ENCODE measurements around the gene CHN2.

CHN2 gene

GRCh38 chr7:29479301-29480200 lies 285.0 kb downstream of the CHN2 start:
- DNase-seq = no peak

- DNase-seq = no peak
Measured at GRCh38 chr7:29480451-29480850, 285.9 kb downstream of the CHN2 start.

DNA sequence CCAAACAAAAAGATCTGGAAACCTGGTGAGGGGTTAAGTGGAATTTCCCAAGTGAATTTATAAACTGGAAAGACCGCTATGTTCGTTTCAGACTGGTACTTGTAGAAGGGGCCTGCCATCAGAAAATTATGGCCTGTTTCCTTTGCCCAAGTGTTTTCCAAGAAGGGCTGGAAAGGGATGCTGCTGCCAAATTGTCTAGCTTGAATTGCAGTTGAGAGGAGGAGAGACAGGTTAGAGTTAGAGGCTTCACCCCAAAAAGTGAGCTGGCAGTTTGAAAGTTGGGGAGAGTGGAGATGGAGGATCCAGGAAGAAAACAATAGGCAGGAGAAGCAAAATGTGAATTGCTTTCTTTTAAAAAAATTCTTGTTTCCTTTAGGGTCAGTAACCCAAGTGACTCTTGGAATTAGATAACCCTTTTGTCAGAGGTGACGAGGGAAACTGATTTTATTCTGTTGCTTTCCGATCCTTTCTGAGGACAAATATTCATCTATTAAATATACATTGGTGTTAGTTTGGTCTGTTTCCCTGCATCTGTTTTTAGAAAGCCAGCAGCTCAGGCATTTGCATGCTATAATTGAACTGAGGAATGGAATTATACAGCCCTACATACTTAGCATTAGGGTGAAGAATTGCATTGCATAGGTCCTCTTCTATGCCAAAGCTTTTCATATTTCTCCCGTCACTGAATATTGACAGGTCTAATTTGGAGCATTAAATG lies 286.5 kb downstream of the CHN2 start:
- DNase-seq = no peak

GRCh38 chr7:29482056-29482455 lies 287.5 kb downstream of the CHN2 start:
- DNase-seq = no peak

DNA sequence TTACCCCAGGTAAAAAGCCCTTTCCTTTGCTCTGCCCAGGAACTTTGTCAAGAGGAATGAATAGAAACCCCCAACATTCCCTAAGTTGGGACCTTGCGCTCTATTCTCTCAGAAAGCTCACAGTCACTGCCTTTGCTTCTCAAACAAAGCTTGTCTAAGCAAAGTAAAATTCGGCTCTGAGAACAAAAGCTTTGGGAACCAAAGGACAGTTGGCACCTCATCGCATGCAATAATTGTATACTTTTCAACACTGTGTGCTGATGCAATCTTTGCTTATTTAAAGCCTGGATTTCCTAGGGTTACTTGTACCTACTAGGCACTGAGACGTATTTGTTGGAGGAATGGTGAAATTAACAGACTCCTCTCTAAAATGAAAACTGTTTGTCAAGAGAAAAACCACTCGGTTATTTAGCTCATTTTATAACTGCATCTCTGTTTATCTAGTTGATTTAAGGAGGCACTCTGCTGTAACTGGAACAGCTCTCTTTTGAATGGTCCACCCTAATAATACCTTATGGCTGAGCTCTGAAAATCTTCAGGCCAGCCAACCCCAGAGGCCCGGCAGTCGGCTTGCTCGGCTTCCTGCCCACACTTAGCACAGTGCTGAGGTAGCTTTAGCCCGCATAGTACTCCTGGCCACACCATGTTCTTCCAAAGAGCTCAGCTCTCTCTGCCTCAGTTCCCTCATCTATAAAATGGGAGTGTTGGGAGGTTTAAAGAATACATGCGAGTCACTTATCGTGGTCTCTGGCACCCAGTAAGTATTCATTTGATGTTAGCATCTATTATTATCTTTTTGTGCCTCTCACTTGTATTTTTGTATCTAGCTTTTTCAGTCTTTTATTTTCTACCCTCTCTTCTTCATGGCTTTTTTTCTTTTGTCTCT lies 288.9 kb downstream of the CHN2 start:
- DNase-seq = no peak

DNA sequence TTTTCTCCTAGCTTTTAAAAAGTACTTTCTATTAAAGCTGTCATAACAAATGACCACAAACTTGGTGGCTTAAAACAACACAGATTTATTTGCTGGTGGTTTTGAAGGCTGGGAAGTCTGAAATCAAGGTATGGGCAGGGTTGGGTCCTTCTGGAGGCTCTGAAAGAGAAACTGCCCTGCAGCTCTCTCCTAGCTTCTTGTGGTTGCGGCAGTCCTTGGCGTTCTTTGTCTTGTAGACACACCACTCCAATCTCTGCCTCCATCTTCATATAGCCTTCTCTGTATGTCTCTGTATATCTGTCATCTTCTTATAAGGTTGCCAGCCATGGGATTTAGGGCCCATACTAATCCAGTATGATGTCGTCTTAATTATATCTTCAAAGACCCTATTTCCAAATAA lies 289.7 kb downstream of the CHN2 start:
- DNase-seq = no peak

- DNase-seq = peak; percentile 71
Measured at GRCh38 chr7:29485339-29486190, 291.0 kb downstream of the CHN2 start.

DNA sequence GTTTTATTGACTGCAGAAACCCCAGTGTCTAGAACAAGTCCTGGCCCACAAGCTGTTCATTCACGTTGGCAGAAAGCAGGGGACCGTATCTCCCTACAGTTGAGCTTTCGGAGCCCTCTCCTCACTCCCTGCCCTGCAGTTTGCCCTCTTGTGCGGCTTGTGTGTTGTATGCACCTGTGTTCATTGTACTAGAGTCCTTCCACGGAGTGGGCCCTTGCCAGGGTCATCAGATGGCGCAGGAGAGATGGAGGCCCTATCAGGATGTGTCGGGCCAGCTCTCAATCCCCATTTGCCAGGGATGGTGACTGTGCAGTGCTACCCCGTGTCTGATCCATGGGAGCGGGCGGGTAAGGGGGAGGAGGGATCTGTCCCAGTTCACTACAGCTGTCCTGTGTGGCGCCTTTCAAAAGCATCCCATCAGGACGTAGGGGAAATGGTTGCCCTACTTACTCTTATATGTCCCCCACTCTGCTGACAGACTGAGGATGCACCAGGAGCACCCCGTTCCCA lies 291.7 kb downstream of the CHN2 start:
- DNase-seq = no peak

DNA sequence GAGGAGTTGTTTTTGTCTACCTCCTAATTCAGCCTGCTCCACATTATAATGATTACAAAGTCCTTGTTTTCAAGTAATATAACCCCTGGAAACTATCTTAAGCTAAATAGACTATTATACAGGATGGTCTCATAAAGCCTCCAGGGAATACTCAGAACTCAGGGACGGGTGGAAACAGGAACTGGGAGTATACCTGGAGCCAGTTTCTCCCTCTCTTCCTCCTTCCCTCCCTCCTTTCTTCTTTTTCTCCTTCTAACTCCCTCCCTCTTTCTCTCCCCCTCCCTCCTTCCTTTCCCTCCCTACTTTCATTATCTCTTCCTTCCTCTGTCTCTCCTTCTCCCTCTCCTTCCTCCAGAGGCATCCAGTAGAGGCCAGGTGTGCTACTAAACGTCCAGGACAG lies 292.8 kb downstream of the CHN2 start:
- no peak for DNase-seq

DNA sequence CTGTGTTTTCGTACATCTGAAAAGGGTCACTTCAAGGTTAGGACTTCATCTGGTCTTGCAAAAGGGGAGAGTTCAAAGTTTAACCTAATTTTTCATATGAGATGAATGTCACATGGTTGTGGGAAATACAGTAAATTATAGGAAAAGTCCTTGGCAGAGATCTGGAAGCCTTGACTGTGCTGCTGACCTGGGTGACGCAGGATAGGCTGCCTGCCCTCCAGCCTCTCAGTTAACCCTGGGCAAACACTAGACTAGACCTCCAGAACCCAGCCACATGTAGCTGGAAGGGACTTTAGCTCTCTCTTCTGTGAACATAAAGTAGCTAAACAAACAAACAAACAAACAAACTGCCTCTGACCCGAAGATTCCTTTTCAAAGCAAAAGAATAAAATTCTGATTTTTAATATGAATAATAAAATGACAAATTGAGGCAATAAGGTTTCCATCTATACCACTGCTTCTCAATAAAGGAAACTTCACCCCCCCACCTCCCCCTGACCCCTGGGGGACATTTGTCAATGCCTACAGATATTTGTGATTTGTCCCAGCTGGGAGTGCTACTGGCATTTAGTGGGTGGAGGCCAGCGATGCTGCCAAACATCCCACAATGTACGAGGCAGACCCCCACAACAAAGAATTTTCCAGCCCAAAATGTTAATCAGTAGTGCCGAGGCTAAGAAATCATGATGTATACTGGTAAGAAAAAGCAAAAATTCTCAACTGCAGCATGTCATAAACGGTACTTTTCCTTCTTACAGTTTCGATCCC lies 293.8 kb downstream of the CHN2 start:
- no peak for DNase-seq

DNA sequence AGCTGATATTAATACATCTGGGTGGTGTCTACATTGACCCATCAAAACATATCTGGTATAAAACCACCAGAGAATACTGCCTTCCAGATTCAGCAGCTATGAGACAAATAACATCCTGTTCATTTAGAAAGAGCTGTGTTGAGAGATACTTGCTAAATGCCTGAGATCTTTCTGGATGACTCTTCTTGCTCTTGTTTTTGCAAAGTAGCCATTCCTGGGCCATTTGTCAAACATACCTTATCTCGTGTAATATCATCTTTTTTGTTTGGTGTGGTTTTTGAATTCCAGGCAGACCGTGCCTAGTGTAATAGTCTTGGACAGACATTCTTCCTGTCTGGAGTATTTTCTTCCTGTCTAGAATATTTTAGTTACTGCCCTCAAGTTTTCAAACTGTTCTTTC lies 294.4 kb downstream of the CHN2 start:
- no peak for DNase-seq

DNA sequence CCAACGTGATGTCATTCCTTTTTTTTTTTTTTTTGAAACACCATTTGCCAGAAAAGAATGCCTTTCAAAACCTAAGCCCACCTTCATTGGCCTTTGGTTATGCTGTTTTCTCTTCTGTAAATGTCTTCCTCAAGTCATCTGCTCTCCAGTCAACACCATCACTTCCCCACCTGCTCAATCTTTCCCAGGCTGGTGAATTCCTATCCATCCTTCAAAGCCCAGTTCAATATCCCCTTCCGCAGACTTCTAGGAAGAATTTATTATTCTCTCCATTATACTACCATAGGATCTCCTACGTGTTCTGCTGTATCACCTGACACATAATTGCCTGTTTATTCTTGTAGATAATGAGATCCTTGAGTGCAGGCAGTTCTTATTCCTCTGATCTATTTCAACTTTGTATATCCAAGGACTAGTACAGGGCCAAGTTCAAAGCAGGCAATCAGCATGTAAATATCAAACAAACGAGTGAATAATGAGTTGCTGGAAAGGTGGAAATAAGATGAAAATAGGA lies 295.6 kb downstream of the CHN2 start:
- no peak for DNase-seq

DNA sequence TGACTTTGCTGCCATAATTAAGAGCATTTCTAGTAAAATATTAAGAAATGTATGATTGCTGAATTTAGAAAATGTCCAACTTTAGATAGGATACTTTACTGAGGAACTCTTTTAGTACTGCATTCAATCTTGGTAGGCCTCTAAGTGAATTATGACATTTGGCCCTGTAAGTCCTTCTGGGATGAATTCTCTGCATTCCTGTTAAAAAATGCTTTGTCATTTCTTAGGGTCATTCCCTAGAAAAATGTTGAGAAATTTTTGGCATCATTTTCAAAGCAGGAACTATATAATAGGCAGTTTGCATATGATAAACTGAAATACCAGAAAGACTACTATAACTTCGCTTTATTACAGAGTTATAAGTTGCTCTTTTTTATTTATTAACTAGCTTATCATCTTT lies 299.8 kb downstream of the CHN2 start:
- no peak for DNase-seq

DNA sequence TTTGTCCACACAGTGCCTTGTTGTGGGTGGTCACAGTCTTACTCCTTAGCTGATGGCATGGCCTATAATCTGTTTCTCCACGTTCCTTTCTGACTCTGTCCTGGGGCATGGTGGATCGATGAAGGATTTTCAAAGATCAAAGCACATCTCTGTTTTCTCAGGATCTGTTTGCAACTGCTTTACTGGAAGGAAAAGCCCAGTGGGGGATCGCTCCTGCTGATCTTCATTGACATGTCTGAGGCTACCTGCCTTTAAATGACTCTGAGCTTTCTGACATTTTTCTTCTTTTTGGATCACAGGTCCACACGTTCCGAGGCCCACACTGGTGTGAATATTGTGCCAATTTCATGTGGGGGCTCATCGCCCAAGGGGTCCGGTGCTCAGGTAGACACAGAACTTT lies 301.1 kb downstream of the CHN2 start:
- DNase-seq = no peak

GRCh38 chr7:29496355-29497020 lies 301.9 kb downstream of the CHN2 start:
- no peak for DNase-seq

- DNase-seq = no peak
Measured at GRCh38 chr7:29499932-29500331, 305.4 kb downstream of the CHN2 start.

GRCh38 chr7:29500719-29501118 lies 306.1 kb downstream of the CHN2 start:
- DNase-seq = no peak

- DNase-seq = no peak
Measured at GRCh38 chr7:29502133-29502532, 307.6 kb downstream of the CHN2 start.

DNA sequence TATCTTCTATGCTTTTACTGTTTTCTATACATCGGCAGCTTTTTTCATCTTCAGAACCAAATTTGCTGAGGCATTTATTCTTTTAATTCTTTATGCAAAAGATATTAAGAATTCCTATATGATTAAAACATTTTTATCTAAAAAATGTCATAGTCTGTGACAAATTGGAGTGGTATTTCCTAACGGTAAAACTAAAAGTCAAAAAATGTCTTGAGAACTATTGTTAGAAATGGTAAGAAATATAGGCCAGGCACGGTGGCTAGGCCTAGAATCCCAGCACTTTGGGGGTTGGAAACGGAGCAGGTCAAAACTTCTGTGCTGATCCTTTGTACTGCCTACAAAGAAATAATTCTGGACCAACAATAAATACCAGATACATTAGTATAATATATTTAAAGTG lies 311.4 kb downstream of the CHN2 start:
- DNase-seq = no peak

DNA sequence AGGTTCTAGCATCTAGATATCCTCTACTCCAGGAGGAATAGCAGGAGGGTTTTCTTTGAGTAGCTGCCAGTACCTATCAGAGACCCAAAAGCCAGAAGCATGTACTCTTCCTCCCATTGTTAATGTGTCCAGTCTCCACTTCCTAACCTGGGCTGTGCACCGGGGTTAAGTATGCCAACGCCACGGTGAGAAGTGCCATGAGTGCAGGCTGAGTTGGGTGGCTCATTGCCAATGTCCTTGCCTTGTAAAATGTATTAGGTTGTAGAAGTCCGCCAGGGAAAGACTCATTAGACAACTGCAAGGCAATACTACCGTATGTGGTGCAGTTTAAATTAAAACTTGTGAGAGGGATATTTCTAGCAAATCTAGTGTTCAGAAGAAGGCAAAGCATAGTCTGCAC lies 314.0 kb downstream of the CHN2 start:
- no peak for DNase-seq

DNA sequence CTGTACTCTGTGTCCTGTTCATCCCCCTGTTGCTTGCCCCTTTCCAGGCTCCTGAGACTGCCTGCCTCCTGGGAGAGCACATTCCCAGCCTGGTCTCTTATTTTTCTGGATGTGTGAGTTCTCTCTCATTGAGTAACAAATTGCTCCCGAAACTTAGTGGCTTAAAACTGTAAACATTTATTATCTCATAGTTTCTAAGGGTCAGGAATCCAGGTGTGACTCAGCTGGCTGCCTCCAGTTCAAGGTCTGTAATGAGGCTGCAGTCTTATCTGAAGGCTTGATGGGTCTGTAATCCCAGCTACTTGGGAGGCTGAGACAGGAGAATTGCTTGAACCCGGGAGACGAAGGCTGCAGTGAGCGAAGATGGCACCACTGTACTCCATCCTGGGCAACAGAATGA lies 315.5 kb downstream of the CHN2 start:
- no peak for DNase-seq
